ENCODE measurements around the gene TTLL11.

GRCh38 chr9:122135529-122135859 is 42.4 kb upstream of the TTLL11 start:
- TF ChIP-seq CTCF (IDR thresholded peaks at IDR 0.05): no peak
- TF ChIP-seq POLR2A (IDR thresholded peaks at IDR 0.05): no peak
